Measurements from ENCODE around the gene NME4. TPM values are rescaled to one million over a fixed set of nuclear protein-coding genes. Genes with fewer than 3 reads are reported as not detected.
A peak's percentile ranks its signal among the peaks of the same experiment; 100 is the strongest.

NME4 gene
- total RNA-seq, 1 experiment from 2014 or later: 140 TPM

GRCh38 chr16:396199-396598 is 800 bp upstream of the NME4 start:
- peak overlapping the region; percentile 81 for H3K27ac Mint-ChIP-seq (ENCODE audit: unreplicated experiment)
- intact Hi-C loops (cut with micrococcal nuclease; ENCODE audit: unreplicated experiment): no loop called here
- DNase-seq: no peak
- no peaks in the 10 kb centered on the region for H3K4me1 Mint-ChIP-seq (ENCODE audit: low read depth, unreplicated experiment)
- ChIA-PET POLR2A (no interaction called here), CTCF (interaction anchor here (0.6 to 1.0 kb wide), 2 partner anchors 8 to 123 kb away, joined by 3 read pairs; no protein-coding TSS in a partner anchor)
- no peak for TF ChIP-seq CTCF (IDR thresholded peaks at IDR 0.05; ENCODE audit: insufficient read depth in 1 of 2, low read depth in 1 of 2, low read length in 1 of 2, severe bottlenecking in 1 of 2, unreplicated experiment in 1 of 2)
- H3K9me3 ChIP-seq: 0 out of 2 replicates have a peak, but pooled peaks cover 3% of the 10 kb centered on the region
- H3K27me3 Mint-ChIP-seq (ENCODE audit: insufficient read depth, unreplicated experiment): no peaks in the 10 kb centered on the region
- H3K4me3 Mint-ChIP-seq (ENCODE audit: unreplicated experiment): peak overlapping the region; percentile 85
- peaks cover 17% of the 10 kb centered on the region for H3K36me3 Mint-ChIP-seq (ENCODE audit: insufficient read depth, unreplicated experiment)
- BruUV-seq (replicated peaks): no TSS peak
- H3K4me1 ChIP-seq: no peaks in the 10 kb centered on the region
- peaks cover 3% of the 10 kb centered on the region for H3K36me3 ChIP-seq (ENCODE audit: control insufficient read depth, insufficient read depth, low read length)
- H3K27me3 ChIP-seq (replicated peaks; ENCODE audit: control insufficient read depth, insufficient read depth, low read length): no peaks in the 10 kb centered on the region
- H3K9me3 Mint-ChIP-seq (ENCODE audit: unreplicated experiment): no peaks in the 10 kb centered on the region
- H3K4me3 ChIP-seq (ENCODE audit: low read depth, low read length): peak overlapping the region; percentile 55

GRCh38 chr16:396605-397004 is 394 bp upstream of the NME4 start:
- H3K4me1 Mint-ChIP-seq (ENCODE audit: low read depth, unreplicated experiment): no peaks in the 10 kb centered on the region
- H3K4me3 Mint-ChIP-seq (ENCODE audit: unreplicated experiment): peak overlapping the region; percentile 85
- H3K27ac Mint-ChIP-seq (ENCODE audit: unreplicated experiment): peak overlapping the region; percentile 81
- ChIA-PET CTCF (interaction anchor here (1.0 kb wide), 1 partner anchor 8 kb away, joined by 3 read pairs; no protein-coding TSS in a partner anchor), POLR2A (no interaction called here)
- H3K9me3 Mint-ChIP-seq (ENCODE audit: unreplicated experiment): no peaks in the 10 kb centered on the region
- DNase-seq: peak in 1 of 2 experiments; percentile 55
- BruUV-seq (replicated peaks): no TSS peak
- Histone ChIP-seq H3K27me3 (replicated peaks; ENCODE audit: control insufficient read depth, insufficient read depth, low read length) (no peaks in the 10 kb centered on the region), H3K9me3 (0 out of 2 replicates have a peak, but pooled peaks cover 3% of the 10 kb centered on the region), H3K4me3 (ENCODE audit: low read depth, low read length) (peak overlapping the region; percentile 55), H3K36me3 (ENCODE audit: control insufficient read depth, insufficient read depth, low read length) (peaks cover 3% of the 10 kb centered on the region), H3K4me1 (no peaks in the 10 kb centered on the region)
- no peaks in the 10 kb centered on the region for H3K27me3 Mint-ChIP-seq (ENCODE audit: insufficient read depth, unreplicated experiment)
- no peak for TF ChIP-seq CTCF (IDR thresholded peaks at IDR 0.05; ENCODE audit: insufficient read depth in 1 of 2, low read depth in 1 of 2, low read length in 1 of 2, severe bottlenecking in 1 of 2, unreplicated experiment in 1 of 2)
- intact Hi-C loops (cut with micrococcal nuclease; ENCODE audit: unreplicated experiment): no loop called here
- H3K36me3 Mint-ChIP-seq (ENCODE audit: insufficient read depth, unreplicated experiment): peaks cover 21% of the 10 kb centered on the region

- Mint-ChIP-seq H3K27me3 (ENCODE audit: insufficient read depth, unreplicated experiment) (no peaks in the 10 kb centered on the region), H3K36me3 (ENCODE audit: insufficient read depth, unreplicated experiment) (peaks cover 30% of the 10 kb centered on the region), H3K9me3 (ENCODE audit: unreplicated experiment) (no peaks in the 10 kb centered on the region), H3K4me1 (ENCODE audit: low read depth, unreplicated experiment) (no peaks in the 10 kb centered on the region), H3K4me3 (ENCODE audit: unreplicated experiment) (peak overlapping the region; percentile 58), H3K27ac (ENCODE audit: unreplicated experiment) (no peak overlapping the region)
- no TSS peak for BruUV-seq (replicated peaks)
- H3K4me1 ChIP-seq: 0 out of 2 replicates have a peak, but pooled peaks cover 4% of the 10 kb centered on the region
- intact Hi-C loops (cut with micrococcal nuclease; ENCODE audit: unreplicated experiment): no loop called here
- no peak for TF ChIP-seq CTCF (IDR thresholded peaks at IDR 0.05; ENCODE audit: insufficient read depth in 1 of 2, low read depth in 1 of 2, low read length in 1 of 2, severe bottlenecking in 1 of 2, unreplicated experiment in 1 of 2)
- CTCF ChIA-PET: interaction anchor here (0.6 to 1.0 kb wide), 2 partner anchors 17 to 45 kb away, joined by 3 read pairs; partner anchors contain the start of gene AXIN1
- H3K4me3 ChIP-seq (ENCODE audit: low read depth, low read length): no peak overlapping the region
- no peaks in the 10 kb centered on the region for H3K27me3 ChIP-seq (replicated peaks; ENCODE audit: control insufficient read depth, insufficient read depth, low read length)
- POLR2A ChIA-PET: no interaction called here
- no peaks in the 10 kb centered on the region for H3K9me3 ChIP-seq
- H3K36me3 ChIP-seq (ENCODE audit: control insufficient read depth, insufficient read depth, low read length): peaks cover 3% of the 10 kb centered on the region
- peak in 1 of 2 experiments; percentile 30 for DNase-seq
Observed at GRCh38 chr16:397736-398332, 835 bp downstream of the NME4 start.

Data from Caco-2 (cell line).